GM12878 (cell line): ENCODE results near the gene HSPA2.

Experiments used
- CBX3 ChIP-seq: fragments of 200-600 bp; sonication (generic); IDR thresholded peaks from 2 replicates; pipeline ENCODE4 v1.6.1; 2016; ENCODE audit warnings: low read depth, borderline replicate concordance
- CHD4 ChIP-seq: fragments of 200-600 bp; sonication (generic); IDR thresholded peaks from 2 replicates; pipeline ENCODE4 v1.6.1; 2016; ENCODE audit warnings: mild to moderate bottlenecking
- CREM ChIP-seq: IDR thresholded peaks from 2 replicates; pipeline ENCODE4 v1.6.1; 2014; ENCODE audit warnings: antibody characterized with exemption, low read depth
- EP300 ChIP-seq, 2 experiments: fragments of 150-350 bp in 1 of 2; IDR thresholded peaks; 2 replicates each; pipeline ENCODE4 v1.6.1; 2011 to 2012; ENCODE audit warnings: low read depth in 2 of 2, low read length in 2 of 2, borderline replicate concordance in 1 of 2, improper control_type of control experiment in 1 of 2, inconsistent platforms in 1 of 2; ENCODE audit not compliant: control insufficient read depth in 1 of 2
- KLF5 ChIP-seq: fragments of 450-650 bp; IDR thresholded peaks from 2 replicates; pipeline ENCODE4 v1.6.1; 2014; ENCODE audit warnings: mild to moderate bottlenecking; ENCODE audit not compliant: partially characterized antibody
- POLR2AphosphoS2 ChIP-seq: IDR thresholded peaks from 2 replicates; pipeline ENCODE4 v1.6.1; 2011; ENCODE audit warnings: low read depth, mild to moderate bottlenecking, low read length, improper control_type of control experiment, moderate library complexity
- RAD21 ChIP-seq: IDR thresholded peaks from 2 replicates; pipeline ENCODE4 v1.6.1; 2011; ENCODE audit warnings: mild to moderate bottlenecking, low read depth, low read length, moderate library complexity; ENCODE audit not compliant: insufficient read depth
- SMC3 ChIP-seq: IDR thresholded peaks from 2 replicates; pipeline ENCODE4 v1.6.1; 2011; ENCODE audit warnings: low read length, improper control_type of control experiment, borderline replicate concordance
- TF ChIP-seq, protein P1 (sequence below): IDR thresholded peaks from 2 replicates; pipeline ENCODE4 v1.6.1; 2011; ENCODE audit warnings: mild to moderate bottlenecking, low read depth, low read length, moderate library complexity; ENCODE audit not compliant: insufficient replicate concordance
- TF ChIP-seq, protein P2 (sequence below): fragments of 450-650 bp; conservative IDR thresholded peaks from 2 replicates; pipeline ENCODE4 v1.6.1; 2017; ENCODE audit warnings: mild to moderate bottlenecking, moderate library complexity
- TF ChIP-seq, protein P3 (sequence below): IDR thresholded peaks from 2 replicates; pipeline ENCODE4 v1.6.1; 2012; ENCODE audit warnings: mild to moderate bottlenecking, low read depth, low read length

DNA sequence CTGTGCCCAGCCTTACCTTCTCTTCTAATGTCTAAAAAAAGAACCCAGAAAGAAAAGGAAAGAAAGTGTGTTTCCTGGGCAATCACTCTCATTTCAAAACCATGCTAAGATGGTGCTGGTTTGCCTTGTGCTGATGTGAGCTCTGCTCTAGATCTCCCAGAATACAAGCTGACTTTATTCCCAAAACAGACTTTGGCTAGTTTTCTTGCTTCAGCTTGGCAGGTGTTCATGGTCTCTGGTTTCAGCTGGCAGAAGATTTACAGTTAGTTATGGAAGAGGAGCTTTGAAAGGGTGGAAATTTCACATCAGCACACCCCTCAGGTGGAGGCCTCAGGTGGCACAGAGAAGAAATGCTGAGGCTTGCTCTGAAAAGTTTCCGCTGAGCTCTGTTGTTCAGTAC lies 43.6 kb downstream of the HSPA2 start:
- TF ChIP-seq RAD21 (no peak), CBX3 (no peak), CREM (no peak), POLR2AphosphoS2 (no peak), CHD4 (no peak), KLF5 (no peak), EP300 (IDR thresholded peaks at IDR 0.05; ENCODE audit: borderline replicate concordance in 1 of 2, control insufficient read depth in 1 of 2, low read depth in 2 of 2, low read length in 2 of 2) (no peak), SMC3 (no peak)
- TF ChIP-seq, protein P1, sequence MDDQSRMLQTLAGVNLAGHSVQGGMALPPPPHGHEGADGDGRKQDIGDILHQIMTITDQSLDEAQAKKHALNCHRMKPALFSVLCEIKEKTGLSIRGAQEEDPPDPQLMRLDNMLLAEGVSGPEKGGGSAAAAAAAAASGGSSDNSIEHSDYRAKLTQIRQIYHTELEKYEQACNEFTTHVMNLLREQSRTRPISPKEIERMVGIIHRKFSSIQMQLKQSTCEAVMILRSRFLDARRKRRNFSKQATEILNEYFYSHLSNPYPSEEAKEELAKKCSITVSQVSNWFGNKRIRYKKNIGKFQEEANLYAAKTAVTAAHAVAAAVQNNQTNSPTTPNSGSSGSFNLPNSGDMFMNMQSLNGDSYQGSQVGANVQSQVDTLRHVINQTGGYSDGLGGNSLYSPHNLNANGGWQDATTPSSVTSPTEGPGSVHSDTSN, result no peak
- TF ChIP-seq, protein P2, sequence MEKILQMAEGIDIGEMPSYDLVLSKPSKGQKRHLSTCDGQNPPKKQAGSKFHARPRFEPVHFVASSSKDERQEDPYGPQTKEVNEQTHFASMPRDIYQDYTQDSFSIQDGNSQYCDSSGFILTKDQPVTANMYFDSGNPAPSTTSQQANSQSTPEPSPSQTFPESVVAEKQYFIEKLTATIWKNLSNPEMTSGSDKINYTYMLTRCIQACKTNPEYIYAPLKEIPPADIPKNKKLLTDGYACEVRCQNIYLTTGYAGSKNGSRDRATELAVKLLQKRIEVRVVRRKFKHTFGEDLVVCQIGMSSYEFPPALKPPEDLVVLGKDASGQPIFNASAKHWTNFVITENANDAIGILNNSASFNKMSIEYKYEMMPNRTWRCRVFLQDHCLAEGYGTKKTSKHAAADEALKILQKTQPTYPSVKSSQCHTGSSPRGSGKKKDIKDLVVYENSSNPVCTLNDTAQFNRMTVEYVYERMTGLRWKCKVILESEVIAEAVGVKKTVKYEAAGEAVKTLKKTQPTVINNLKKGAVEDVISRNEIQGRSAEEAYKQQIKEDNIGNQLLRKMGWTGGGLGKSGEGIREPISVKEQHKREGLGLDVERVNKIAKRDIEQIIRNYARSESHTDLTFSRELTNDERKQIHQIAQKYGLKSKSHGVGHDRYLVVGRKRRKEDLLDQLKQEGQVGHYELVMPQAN, result no peak
- TF ChIP-seq, protein P3, sequence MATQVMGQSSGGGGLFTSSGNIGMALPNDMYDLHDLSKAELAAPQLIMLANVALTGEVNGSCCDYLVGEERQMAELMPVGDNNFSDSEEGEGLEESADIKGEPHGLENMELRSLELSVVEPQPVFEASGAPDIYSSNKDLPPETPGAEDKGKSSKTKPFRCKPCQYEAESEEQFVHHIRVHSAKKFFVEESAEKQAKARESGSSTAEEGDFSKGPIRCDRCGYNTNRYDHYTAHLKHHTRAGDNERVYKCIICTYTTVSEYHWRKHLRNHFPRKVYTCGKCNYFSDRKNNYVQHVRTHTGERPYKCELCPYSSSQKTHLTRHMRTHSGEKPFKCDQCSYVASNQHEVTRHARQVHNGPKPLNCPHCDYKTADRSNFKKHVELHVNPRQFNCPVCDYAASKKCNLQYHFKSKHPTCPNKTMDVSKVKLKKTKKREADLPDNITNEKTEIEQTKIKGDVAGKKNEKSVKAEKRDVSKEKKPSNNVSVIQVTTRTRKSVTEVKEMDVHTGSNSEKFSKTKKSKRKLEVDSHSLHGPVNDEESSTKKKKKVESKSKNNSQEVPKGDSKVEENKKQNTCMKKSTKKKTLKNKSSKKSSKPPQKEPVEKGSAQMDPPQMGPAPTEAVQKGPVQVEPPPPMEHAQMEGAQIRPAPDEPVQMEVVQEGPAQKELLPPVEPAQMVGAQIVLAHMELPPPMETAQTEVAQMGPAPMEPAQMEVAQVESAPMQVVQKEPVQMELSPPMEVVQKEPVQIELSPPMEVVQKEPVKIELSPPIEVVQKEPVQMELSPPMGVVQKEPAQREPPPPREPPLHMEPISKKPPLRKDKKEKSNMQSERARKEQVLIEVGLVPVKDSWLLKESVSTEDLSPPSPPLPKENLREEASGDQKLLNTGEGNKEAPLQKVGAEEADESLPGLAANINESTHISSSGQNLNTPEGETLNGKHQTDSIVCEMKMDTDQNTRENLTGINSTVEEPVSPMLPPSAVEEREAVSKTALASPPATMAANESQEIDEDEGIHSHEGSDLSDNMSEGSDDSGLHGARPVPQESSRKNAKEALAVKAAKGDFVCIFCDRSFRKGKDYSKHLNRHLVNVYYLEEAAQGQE, result no peak
